OCI-LY7 (cell line): ENCODE data around the gene L3MBTL3. TPM values are rescaled to one million over a fixed set of nuclear protein-coding genes. Genes with fewer than 3 reads are reported as not detected.

Source experiments
- BruUV-seq: library from RNA; stranded (reverse); fragments of 400-500 nt; replicated peaks from 2 replicates; lab custom pipeline; 2021; lab: Mats Ljungman, UMichigan
- CTCF ChIA-PET: fragments of 300-600 bp; sonication (Branson Sonifier 250); formaldehyde crosslinking; loops from one replicate; lab custom pipeline; 2022; ENCODE audit warnings: antibody characterized with exemption; ENCODE audit not compliant: unreplicated experiment; lab: Charles Lee
- POLR2A ChIA-PET: fragments of 300-600 bp; sonication (Branson Sonifier 250); formaldehyde crosslinking; loops from one replicate; lab custom pipeline; 2022; ENCODE audit warnings: antibody characterized with exemption; lab: Charles Lee
- DNase-seq: peaks from one replicate; pipeline ENCODE4 v3.0.0-alpha.2; 2015; ENCODE audit warnings: low spot score
- H2AFZ ChIP-seq: fragments of 200-600 bp; sonication (generic), shearing (Covaris generic); 2 replicates; pipeline ENCODE4 v1.6.1; 2014; ENCODE audit warnings: mild to moderate bottlenecking, antibody characterized with exemption, low read length, moderate library complexity
- H3K27ac ChIP-seq: fragments of 200-600 bp; sonication (generic); 2 replicates; pipeline ENCODE4 v1.5.1; 2014; ENCODE audit warnings: mixed run types, low read depth, mild to moderate bottlenecking, moderate library complexity, low read length, inconsistent platforms; ENCODE audit not compliant: poor library complexity, severe bottlenecking
- H3K36me3 ChIP-seq: fragments of 200-600 bp; sonication (generic); 2 replicates; pipeline ENCODE4 v1.6.1; 2014; ENCODE audit warnings: mild to moderate bottlenecking, antibody characterized with exemption, low read length, moderate library complexity, mixed read lengths; ENCODE audit not compliant: insufficient read depth
- H3K4me1 ChIP-seq: fragments of 200-600 bp; sonication (generic); 2 replicates; pipeline ENCODE4 v1.5.1; 2014; ENCODE audit warnings: mild to moderate bottlenecking, low read length; ENCODE audit not compliant: insufficient read depth, poor library complexity, severe bottlenecking
- H3K4me2 ChIP-seq: fragments of 200-600 bp; sonication (generic); 2 replicates; pipeline ENCODE4 v1.6.1; 2014; ENCODE audit warnings: mild to moderate bottlenecking, low read length
- H3K4me3 ChIP-seq: fragments of 200-600 bp; sonication (generic); 2 replicates; pipeline ENCODE4 v1.5.1; 2014; ENCODE audit warnings: mild to moderate bottlenecking, low read depth, low read length; ENCODE audit not compliant: poor library complexity, severe bottlenecking
- H3K79me2 ChIP-seq: fragments of 200-600 bp; sonication (generic); 2 replicates; pipeline ENCODE4 v1.6.1; 2016; ENCODE audit warnings: low read depth, mild to moderate bottlenecking, low read length, moderate library complexity, mixed read lengths; ENCODE audit not compliant: insufficient read depth
- H3K9me2 ChIP-seq: fragments of 200-600 bp; sonication (generic); 2 replicates; pipeline ENCODE4 v1.6.1; 2016; ENCODE audit warnings: mild to moderate bottlenecking, low read length, mixed read lengths; ENCODE audit not compliant: insufficient read depth
- H3K9me3 ChIP-seq: fragments of 200-600 bp; sonication (generic); 2 replicates; pipeline ENCODE4 v1.6.1; 2014; ENCODE audit warnings: mild to moderate bottlenecking, mixed run types, low read length, mixed read lengths
- H4K20me1 ChIP-seq: fragments of 200-600 bp; sonication (generic); 2 replicates; pipeline ENCODE4 v1.6.1; 2014; ENCODE audit warnings: mild to moderate bottlenecking, antibody characterized with exemption, low read length, moderate library complexity, mixed read lengths; ENCODE audit not compliant: insufficient read depth
- EZH2phosphoT487 ChIP-seq: fragments of 200-600 bp; sonication (generic); IDR thresholded peaks from 2 replicates; pipeline ENCODE4 v1.6.1; 2018; ENCODE audit warnings: low read depth, borderline replicate concordance, mild to moderate bottlenecking, mixed run types, antibody characterized with exemption, low read length, moderate library complexity, mixed read lengths
- intact Hi-C: fragments of 100-400 bp; cut with micrococcal nuclease; formaldehyde crosslinking; loops from one replicate; pipeline ENCODE4 v1.10.0; 2022; ENCODE audit not compliant: unreplicated experiment
- total RNA-seq, 2 experiments: library from RNA; depleted of rRNA in 1 of 2; stranded (reverse); fragments of >200 nt in 1 of 2; shearing (Covaris generic) in 1 of 2; gene quantifications; 2 replicates each; pipeline ENCODE4 v1.2.3, GENCODE V29; 2014 to 2022
- TF ChIP-seq, protein P1 (sequence below): fragments of 200-600 bp; sonication (generic); conservative IDR thresholded peaks from 2 replicates; pipeline ENCODE4 v1.5.1; 2014; ENCODE audit warnings: mild to moderate bottlenecking, antibody characterized with exemption, low read length, moderate library complexity, mixed read lengths

The L3MBTL3 gene
- total RNA-seq, 2 experiments from 2014 or later, result 7.9 to 11.0 TPM

- Histone ChIP-seq H3K79me2 (no peaks in the 10 kb centered on the region), H4K20me1 (no peaks in the 10 kb centered on the region), H3K9me2 (no peaks in the 10 kb centered on the region), H2AFZ (no peak overlapping the region), H3K27ac (no peak overlapping the region), H3K4me3 (no peak overlapping the region), H3K9me3 (no peaks in the 10 kb centered on the region), H3K4me1 (no peaks in the 10 kb centered on the region), H3K36me3 (no peaks in the 10 kb centered on the region), H3K4me2 (no peak overlapping the region)
- intact Hi-C loops, result no loop called here
- TF ChIP-seq, protein P1, sequence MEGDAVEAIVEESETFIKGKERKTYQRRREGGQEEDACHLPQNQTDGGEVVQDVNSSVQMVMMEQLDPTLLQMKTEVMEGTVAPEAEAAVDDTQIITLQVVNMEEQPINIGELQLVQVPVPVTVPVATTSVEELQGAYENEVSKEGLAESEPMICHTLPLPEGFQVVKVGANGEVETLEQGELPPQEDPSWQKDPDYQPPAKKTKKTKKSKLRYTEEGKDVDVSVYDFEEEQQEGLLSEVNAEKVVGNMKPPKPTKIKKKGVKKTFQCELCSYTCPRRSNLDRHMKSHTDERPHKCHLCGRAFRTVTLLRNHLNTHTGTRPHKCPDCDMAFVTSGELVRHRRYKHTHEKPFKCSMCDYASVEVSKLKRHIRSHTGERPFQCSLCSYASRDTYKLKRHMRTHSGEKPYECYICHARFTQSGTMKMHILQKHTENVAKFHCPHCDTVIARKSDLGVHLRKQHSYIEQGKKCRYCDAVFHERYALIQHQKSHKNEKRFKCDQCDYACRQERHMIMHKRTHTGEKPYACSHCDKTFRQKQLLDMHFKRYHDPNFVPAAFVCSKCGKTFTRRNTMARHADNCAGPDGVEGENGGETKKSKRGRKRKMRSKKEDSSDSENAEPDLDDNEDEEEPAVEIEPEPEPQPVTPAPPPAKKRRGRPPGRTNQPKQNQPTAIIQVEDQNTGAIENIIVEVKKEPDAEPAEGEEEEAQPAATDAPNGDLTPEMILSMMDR, result no peak
- TF ChIP-seq EZH2phosphoT487, result no peak
- no peak for DNase-seq
- POLR2A ChIA-PET, result interaction anchor here (0.6 kb wide), 1 partner anchor 83 kb away, joined by 7 read pairs; no protein-coding TSS in a partner anchor
- CTCF ChIA-PET, result no interaction called here
- no TSS peak for BruUV-seq
Measured at GRCh38 chr6:129978148-129978916, 40.0 kb upstream of the L3MBTL3 start.

GRCh38 chr6:129980821-129981220 lies 37.6 kb upstream of the L3MBTL3 start:
- Histone ChIP-seq H4K20me1 (no peaks in the 10 kb centered on the region), H3K36me3 (no peaks in the 10 kb centered on the region), H3K79me2 (no peaks in the 10 kb centered on the region), H3K9me2 (no peaks in the 10 kb centered on the region; the same call in 1 of the 2 replicates), H3K4me1 (no peaks in the 10 kb centered on the region), H2AFZ (no peak overlapping the region), H3K9me3 (no peaks in the 10 kb centered on the region), H3K4me2 (no peak overlapping the region), H3K4me3 (no peak overlapping the region), H3K27ac (no peak overlapping the region)
- intact Hi-C loops, result no loop called here
- BruUV-seq, result no TSS peak
- CTCF ChIA-PET, result no interaction called here
- no peak for TF ChIP-seq EZH2phosphoT487
- TF ChIP-seq, protein P1, result no peak
- DNase-seq, result no peak
- POLR2A ChIA-PET, result no interaction called here

- Histone ChIP-seq H3K36me3 (no peaks in the 10 kb centered on the region), H3K9me3 (no peaks in the 10 kb centered on the region), H3K4me1 (no peaks in the 10 kb centered on the region), H3K27ac (no peak overlapping the region), H3K9me2 (no peaks in the 10 kb centered on the region; the same call in 1 of the 2 replicates), H3K4me3 (no peak overlapping the region), H3K4me2 (no peak overlapping the region), H2AFZ (no peak overlapping the region), H3K79me2 (no peaks in the 10 kb centered on the region), H4K20me1 (no peaks in the 10 kb centered on the region)
- BruUV-seq, result no TSS peak
- TF ChIP-seq, protein P1, result peak; percentile 60
- TF ChIP-seq EZH2phosphoT487, result no peak
- CTCF ChIA-PET, result no interaction called here
- DNase-seq, result peak; percentile 1
- POLR2A ChIA-PET, result interaction anchor here (0.7 kb wide), 2 partner anchors 150 to 571 kb away, joined by 3 to 4 read pairs; no protein-coding TSS in a partner anchor
- intact Hi-C loops, result no loop called here
Measured at GRCh38 chr6:129981598-129981997, 36.8 kb upstream of the L3MBTL3 start.
